Tibial nerve (tissue), 3 donors: ENCODE data around the gene ZRANB1.

ENCODE experiments used
- POLR2A ChIP-seq, 2 donors: fragments of 450-650 bp; IDR thresholded peaks; one replicate each; pipeline ENCODE4 v1.6.1; 2017; ENCODE audit warnings: antibody characterized with exemption in 2 of 2, mild to moderate bottlenecking in 2 of 2, moderate library complexity in 2 of 2
- TF ChIP-seq, protein P1 (sequence below), 5 experiments: fragments of 200-600 bp in 3 of 5; fragments of 450-650 bp in 2 of 5; sonication (generic) in 3 of 5; IDR thresholded peaks; one replicate each; pipeline ENCODE4 v1.5.1; 2016 to 2019; ENCODE audit warnings: antibody characterized with exemption in 5 of 5, mild to moderate bottlenecking in 3 of 5, moderate library complexity in 2 of 5

GRCh38 chr10:124935946-124936345 is 6.0 kb upstream of the ZRANB1 start:
- TF ChIP-seq, protein P1, sequence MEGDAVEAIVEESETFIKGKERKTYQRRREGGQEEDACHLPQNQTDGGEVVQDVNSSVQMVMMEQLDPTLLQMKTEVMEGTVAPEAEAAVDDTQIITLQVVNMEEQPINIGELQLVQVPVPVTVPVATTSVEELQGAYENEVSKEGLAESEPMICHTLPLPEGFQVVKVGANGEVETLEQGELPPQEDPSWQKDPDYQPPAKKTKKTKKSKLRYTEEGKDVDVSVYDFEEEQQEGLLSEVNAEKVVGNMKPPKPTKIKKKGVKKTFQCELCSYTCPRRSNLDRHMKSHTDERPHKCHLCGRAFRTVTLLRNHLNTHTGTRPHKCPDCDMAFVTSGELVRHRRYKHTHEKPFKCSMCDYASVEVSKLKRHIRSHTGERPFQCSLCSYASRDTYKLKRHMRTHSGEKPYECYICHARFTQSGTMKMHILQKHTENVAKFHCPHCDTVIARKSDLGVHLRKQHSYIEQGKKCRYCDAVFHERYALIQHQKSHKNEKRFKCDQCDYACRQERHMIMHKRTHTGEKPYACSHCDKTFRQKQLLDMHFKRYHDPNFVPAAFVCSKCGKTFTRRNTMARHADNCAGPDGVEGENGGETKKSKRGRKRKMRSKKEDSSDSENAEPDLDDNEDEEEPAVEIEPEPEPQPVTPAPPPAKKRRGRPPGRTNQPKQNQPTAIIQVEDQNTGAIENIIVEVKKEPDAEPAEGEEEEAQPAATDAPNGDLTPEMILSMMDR (IDR thresholded peaks at IDR 0.05): no peak
- no peak for TF ChIP-seq POLR2A (IDR thresholded peaks at IDR 0.05)
